HG02840 (cell line): ENCODE results near the gene SRCAP.

Experiments
- ATAC-seq: cut with Tn5 transposase; IDR thresholded peaks from one replicate; pipeline ENCODE4 v1.9.1; 2021; ENCODE audit warnings: mild to moderate bottlenecking, moderate library complexity, moderate number of reproducible peaks; ENCODE audit not compliant: unreplicated experiment, low FRiP score

The SRCAP gene

DNA sequence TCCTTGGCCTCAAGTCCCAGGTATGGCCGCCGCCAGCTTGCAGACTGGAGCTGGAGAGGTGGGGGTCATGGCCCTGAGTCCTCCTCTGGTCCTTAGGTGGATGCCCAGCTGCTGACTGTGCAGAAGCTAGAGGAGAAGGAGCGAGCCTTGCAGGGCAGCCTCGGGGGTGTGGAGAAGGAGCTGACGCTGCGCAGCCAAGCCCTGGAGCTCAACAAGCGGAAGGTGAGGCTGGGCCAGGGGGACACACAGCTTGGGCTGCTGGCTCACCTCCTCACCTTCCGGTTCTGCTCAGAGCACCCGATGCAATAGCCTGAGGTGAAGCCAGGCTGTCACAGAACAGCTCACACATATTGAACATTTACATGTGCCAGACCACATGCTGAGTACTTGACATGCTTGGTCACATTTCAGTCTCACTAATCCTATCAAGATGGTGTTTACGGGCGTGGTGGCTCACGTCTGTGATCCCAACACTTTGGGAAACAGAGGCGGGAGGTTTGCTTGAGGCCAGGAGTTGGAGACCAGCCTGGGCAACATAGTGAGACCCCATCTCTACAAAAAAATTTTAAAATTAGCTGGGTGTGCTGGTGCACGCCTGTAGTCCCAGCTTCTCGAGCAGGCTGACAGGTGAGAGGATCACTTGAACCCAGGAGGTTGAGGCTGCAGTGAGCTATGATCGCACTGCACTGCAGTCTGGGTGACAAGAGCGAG lies 70.6 kb downstream of the SRCAP start:
- no peak for ATAC-seq

DNA sequence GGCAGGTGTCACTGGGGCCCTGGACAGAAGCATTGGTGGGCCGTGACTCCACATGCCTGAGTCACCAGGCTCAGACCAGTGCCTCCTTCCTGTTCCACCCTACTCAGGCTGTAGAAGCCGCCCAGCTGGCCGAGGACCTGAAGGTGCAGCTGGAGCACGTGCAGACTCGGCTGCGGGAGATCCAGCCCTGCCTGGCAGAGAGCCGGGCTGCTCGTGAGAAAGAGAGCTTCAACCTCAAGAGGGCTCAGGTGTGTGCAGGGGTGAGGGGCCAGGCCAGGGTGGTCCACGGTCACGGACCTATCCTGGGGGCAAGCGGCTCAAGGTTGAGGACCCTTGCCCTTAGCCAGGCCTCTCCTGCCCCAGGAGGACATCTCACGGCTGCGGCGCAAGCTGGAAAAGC lies 72.8 kb downstream of the SRCAP start:
- no peak for ATAC-seq

DNA sequence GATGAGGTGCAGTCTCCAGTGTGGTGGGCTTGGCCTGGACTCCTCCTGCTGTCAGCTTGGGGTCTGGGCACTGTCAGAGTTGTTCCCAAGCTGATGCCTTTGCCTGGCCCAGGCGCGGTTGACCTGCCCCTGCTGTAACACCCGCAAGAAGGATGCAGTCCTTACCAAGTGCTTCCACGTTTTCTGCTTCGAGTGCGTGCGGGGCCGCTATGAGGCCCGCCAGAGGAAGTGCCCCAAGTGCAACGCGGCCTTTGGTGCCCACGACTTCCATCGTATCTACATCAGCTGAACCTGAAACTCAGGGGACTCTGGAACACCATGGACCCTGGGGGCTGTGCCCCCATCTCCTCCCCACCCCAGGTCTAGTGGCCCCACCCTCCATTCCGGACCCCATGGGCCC lies 74.9 kb downstream of the SRCAP start:
- no peak for ATAC-seq

DNA sequence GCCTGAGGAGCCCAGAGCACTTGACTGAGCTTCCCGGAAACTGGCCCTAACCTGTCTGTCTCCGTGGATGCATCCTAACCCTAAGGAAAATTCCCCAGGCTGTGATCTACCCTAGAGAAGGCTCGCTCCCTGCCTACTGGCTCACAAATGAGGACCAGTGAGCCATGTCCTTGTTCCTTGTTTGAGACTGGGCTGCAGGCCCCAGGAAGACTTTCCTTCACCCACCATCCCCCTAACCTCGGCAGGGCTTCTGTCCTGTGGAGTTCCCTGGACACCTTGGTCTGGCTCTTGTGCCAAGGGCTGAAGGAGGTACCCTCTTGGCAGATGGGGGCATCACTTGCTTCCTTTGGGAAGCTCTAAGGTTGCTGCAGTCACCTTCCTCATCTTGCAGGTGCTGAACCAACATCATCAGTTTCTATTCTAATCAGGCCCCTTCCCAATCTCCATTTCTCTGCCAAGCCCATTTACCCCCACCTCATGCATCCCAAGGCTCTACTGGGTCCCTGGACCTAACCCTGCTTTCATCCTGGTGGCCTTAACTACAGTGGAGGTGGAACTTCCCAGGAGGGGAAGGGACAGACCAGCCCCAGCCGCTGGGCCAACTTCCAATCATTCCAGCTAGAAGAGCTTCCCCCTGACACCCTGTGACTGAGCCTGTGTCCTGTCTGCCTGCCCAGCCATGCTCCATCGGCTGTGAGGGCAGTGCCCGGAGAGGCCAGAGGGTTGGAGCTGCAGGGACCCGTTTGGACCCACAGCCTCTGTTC lies 75.6 kb downstream of the SRCAP start:
- no peak for ATAC-seq

DNA sequence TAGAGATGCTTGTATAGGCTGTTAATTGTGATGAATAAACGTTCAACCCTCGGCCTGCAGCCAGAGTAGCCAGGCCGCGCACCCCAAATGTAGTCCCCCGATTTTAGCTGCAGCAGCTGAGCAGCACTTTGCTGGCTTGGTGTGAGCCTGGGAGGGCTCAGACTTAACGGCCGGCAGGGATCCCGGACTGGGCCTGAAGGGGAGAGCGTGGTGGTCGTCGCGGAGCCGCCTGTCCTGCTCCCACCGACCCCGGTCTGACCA lies 76.1 kb downstream of the SRCAP start:
- no peak for ATAC-seq

DNA sequence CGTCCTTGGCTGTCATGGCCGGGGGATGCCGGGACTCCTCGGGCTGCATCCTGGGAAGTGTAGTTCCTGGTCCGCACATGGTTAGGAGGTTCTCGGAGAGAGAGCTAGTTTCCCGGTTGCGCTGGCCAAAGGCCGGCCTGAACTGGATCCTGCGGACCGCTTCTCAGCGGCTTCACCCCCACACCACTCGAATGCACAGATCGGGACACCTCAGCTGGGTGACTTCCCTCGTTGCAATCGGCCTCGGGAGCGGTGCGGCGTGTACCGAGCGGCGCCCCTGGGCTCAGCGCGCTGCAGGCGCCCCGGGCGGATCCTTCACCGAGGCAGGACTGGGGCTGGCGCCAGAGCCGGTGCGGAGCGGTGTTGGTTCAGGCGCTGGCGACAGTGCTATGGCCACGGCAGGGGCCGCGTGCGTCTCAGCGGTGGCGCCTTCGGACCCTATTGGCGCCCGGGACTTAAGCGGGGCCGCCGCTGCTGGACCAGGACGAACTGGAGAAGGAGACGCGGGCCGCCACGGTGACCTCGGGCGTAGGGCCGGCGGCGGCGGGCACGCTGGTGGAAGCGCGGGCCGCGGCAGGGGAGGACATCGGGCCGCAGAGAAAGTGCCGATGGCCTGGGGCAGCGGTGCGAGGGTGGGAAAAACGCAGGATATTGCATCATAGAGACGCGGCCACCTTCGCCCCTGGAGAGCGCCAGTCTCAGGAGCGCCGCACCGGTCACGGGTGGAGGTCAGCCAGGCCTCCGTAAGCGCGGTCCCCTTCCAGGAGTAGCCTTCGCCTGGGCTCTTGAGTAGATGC lies 76.6 kb downstream of the SRCAP start:
- ATAC-seq, result no peak

DNA sequence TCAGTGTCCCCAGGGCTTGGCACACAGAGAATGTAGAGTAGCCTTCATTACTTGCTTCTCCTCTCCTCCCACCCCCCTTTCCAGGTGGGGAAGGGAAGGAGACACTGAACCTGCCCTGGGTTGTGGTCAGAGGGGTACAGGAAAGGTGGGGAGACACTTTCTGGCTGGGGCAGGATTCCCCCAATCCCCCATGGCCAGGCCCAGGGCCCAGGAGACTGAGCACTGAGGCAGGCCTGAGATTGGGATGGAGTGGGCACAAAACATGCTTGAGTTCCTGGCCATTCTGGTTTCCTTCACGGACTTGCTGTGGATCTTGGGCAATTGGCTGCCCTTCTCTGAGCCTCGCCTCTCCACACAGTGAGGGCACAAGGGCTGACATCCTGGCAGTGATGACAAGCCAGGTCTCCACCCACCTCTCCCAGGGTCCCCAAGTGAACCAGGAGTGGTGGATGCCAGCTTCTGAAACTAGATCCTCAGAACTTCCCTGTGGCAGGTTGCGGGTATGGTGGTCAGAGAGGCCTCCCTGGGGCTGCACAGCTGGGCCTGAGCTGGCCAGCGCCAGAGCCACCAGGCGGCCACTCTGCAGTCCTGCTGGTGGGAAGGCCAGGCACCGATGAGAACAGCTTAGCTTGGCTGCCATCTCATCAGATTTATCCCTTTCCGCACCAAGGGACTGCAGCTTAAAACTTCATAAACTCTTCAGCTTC lies 78.8 kb downstream of the SRCAP start:
- no peak for ATAC-seq

DNA sequence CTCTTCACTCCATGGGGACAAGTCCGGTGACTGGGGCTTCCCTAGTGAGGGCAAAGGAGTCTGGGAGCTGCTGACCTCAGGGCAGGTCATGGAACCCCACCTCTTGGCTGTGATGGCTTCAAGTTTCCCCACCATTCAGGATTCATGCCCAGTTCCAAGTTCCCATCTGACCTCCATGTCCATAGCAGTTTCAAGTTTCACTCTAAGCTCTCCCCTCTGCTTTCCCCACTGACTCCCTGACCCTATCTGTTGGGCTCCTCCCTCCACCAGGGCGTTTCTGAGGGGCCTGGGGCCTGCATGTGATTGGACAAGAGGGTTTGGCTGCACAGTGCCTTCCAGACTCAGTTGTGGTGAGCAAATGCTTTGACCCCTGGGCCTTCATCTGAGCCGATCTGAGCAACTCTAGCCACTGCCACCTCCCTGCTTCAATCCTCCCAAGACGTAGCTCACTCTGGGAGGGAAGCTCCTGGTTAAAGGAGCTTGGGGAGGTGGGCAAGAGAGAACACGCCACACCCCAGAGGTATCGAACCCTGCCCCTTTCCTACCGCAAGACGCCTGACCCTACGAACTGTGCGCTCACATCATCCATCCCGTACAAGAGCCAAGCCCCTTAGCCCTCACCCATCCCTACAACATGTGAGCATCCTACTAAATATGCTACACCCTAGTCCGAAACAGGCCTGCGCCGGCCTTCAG lies 79.7 kb downstream of the SRCAP start:
- ATAC-seq, result no peak

DNA sequence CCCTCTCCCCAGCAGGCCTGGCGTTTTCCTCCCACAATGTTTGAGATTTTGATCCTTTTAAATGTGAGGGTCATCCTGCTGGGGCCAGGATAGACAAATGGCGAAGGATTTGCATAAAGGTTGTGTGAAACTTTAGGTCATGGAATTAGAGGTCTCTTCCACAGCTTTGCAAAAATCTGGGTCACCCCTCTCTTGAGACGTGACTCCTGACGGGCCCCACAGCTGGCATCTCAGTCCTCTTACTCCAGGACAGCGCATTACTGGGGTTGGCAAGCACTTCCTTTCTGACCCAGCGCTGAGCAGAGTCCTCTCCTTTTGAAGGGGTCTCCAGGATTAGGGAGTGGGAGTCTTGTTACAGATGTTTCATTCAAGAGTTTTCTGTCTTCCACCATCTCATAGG lies 80.6 kb downstream of the SRCAP start:
- ATAC-seq, result no peak

DNA sequence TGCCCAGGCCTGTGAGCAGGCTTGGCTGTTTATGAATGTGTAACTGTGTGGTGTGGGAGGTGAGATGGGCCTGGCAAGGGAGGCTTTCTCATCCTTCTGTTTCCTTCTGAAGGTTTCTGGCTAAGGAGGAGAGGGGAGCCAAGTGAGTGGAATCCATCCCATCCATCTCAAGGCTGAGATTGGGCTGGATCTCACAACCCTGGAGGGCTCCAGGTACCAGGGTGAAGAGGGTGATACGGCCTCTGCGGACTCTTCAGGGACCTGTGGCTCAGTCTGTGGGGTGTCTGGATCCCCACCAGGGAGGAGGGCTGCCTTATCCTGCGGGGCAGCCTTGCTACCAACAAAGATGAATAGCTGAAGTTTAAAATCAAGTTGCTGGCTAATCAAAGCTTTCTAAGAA lies 81.0 kb downstream of the SRCAP start:
- no peak for ATAC-seq

DNA sequence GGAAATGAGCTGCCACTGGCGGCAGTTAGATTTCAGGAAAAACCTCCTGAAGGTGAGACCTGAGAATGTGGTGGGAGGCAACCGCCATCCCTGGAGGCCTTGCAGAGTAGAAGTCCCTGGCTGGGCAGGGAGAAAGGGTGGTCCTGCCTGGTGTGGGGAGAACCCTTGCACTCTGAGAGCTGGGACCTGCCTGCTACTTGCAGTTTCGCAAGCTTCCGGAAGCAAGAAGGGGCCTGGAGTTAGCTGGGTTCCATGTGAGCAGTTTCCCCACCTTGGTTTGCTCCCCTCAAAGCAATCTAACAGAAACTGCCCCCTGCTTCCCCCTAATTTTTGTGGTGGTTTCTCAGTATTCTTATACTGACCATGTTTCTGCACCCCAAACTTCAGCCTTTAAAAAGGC lies 81.6 kb downstream of the SRCAP start:
- ATAC-seq, result no peak

DNA sequence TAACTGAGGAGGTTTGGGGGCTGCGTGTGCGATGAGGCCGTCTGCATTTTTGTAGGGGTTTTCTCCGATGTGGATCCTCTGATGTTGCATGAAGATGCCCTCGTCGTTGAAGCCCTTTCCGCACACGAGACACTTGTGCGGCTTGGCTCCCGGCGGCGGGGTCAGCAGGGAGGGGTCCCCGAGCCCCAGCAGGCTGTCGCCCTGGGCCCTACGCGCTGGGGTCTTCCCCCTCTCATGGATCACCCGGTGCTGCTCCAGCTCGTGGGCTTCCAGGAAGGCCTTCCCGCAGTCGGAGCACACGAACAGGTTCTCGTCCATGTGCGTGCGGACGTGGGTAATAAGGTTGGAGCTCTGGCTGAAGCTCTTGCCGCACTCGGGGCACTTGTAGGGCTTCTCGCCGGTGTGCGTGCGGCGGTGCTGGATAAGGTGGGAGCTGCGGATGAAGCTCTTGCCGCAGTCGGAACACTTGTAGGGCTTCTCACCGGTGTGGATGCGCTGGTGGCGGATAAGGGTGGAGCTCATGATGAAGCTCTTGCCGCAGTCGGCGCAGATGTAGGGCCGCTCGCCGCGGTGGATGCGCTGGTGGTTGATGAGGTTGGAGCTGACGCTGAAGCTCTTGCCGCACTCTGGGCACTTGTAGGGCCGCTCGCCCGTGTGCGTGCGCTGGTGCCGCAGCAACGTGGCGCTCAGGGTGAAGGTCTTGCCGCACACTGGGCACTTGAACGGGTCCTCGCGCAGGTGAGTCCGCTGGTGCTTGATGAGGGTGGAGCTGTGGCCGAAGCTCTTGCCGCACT lies 83.7 kb downstream of the SRCAP start:
- no peak for ATAC-seq

DNA sequence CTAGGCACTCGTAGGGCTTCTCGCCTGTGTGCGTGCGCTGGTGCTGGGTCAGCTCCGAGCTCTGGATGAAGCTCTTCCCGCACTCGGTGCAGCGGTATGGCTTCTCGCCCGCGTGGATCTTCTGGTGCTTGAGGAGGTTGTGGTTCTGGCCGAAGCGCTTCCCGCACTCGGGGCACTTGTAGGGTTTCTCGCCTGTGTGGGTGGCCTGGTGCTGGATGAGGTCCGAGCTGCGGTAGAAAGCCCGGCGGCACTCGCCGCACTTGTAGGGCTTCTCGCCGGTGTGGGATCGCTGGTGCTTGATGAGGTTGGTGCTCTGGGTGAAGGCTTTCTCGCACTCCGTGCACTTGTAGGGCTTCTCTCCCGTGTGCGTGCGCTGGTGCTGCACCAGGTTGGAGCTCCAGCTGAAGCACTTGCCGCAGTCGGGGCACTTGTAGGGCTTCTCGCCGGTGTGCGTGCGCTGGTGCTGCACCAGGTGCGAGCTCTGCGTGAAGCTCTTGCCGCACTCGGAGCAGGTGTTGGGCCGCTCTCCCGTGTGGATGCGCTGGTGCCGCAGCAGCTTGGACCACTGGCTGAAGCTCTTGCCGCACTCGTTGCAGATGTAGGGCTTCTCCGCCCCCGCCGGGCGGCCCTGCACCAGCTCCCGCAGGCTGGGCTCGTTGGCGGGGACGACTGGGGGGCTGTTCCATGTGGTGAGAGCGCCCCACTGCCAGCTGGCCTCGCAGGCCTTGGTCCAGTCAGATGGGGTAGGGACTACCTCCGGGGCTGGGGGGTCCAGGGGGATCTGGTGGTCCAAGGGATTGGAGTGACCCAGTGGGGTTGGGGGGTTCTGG lies 84.5 kb downstream of the SRCAP start:
- ATAC-seq, result no peak

DNA sequence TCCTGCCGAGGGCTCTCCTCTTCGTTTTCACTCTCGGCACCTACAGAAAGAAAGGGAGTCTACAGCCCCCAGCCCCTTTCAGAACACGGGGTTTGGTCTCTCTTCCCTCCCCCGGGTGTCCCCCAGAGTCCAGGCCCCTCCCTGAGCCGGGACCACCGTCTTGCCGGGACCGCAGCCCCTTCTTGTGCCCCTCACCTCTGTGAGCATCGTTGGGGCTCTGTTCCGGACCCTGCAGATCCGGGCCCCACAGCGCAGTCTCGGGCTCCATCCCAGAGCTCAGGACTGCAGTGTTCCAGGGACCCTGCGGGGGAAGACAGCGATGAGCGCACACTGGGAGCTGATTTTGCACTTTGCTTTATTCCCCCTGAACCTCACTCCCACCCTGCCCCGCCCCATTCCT lies 85.2 kb downstream of the SRCAP start:
- no peak for ATAC-seq

DNA sequence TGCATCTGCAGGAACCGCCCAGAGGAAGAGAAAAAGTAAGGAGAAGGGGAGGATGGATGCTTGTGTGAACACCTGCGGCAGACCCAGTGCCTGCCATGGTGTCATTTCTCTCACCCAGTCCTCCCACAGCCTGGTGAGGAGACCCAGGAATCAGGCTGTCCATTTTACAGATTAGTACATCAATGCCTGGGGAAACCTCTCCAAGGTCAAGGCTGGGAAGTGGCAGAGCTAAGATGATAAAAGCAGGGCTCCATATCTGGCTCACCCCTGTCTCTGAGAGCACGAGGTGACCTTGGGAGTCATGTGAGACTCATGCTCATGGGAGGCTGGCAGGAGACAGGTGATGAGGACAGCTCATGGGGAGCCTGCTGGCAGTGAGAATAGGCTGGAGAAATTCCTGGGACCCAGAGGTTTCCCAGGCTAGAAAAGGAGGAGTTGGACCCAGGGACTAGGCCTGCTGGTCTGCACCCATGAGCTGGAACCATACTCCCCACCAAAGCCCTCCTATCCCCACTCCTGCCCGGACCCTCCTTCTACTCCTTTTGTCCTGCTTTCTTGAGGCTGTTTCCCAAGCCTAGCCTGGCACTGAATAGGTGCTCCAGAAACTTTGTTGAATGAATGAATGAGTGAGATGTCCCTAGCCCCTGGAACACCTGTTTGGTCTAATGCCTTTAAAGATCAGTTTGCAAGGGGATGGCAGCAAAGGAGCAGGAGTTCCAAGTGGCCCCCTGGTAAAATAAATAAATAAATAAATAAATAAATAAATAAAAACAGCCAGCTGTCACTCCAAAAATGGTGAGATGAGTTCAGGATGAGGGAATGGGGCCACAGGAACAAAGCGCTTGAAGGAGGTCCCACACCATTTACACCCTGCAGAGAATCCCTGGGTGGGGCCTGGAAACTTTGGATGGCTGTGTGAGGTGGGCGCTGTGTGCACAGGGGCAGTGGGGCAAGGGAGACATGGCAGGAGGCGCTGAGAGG lies 86.4 kb downstream of the SRCAP start:
- ATAC-seq, result no peak

DNA sequence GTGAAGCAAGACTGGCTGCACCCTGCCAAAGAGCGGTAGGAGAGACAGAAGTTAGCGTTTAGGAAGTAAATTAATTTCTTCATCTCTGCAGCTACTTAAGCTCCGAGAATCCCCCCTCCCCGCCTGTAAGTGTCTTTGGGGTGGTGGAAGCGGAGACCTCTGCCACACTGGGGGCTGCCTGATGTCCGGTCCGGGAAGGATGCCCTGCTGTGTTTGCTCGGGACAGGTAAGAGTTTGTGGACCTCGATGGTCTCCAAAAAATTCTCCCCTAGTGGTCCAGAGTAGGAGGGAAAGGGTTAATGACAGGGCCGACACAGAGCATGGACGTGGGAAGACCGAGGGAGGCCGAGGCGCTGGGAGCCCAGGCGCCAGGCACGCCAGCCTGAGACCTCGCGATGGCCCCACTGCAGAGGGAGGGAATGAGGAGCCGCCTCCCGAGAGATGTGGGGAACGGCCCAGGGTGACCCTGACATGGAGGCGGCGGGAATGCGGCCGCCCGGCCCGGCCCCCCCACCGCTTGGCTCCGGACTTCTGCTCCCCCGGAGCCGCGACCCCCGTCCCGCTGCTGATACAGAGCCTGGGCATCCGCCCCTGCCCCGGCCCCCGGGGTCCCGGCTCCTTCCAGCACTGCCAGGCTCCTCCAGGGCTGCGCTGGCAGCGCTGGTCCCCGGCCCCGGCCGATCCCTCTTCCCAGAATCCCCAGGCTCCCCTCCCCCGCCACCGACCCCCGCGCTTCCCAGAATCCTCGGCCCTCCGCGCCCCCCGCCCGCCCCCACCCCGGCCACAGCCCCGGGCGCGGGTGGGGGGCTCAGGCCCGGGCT lies 87.4 kb downstream of the SRCAP start:
- ATAC-seq, result no peak
